Measurements from ENCODE around the gene PEAK1.

The PEAK1 gene

DNA sequence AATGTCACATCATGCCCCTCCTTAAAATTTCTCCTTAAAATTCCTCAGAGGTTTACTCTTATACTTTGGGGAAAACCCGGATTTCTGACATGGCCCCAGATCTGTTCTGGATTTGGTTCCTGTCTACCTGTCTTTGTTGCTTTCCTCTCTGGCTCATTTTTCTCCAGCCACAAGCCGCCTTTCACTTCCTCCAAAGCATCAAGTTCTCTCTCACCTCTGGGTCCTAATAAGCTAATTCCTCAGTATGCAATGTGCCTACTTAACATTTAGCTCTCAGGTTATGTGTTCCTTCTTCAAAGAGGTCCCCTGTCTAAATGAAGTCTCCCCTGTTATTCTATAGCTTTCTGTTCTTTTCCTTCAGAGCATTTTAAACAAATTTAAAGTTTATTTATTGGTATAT is 16.9 kb upstream of the PEAK1 start:
- Histone ChIP-seq H3K27ac (no peak overlapping the region), H3K4me2 (no peak overlapping the region), H3K36me3 (ENCODE audit: insufficient read depth) (no peaks in the 10 kb centered on the region), H2AFZ (ENCODE audit: low read depth) (no peak overlapping the region), H3K9ac (no peak overlapping the region), H3K27me3 (ENCODE audit: insufficient read depth, low read depth) (no peaks in the 10 kb centered on the region), H3K4me3 (IDR thresholded peaks at IDR 0.05; ENCODE audit: insufficient read depth, low read depth, low read length) (no peak overlapping the region), H3K4me1 (ENCODE audit: low read depth, poor library complexity, severe bottlenecking) (peaks cover 13% of the 10 kb centered on the region), H4K20me1 (ENCODE audit: insufficient read depth) (no peaks in the 10 kb centered on the region), H3K79me2 (ENCODE audit: insufficient read depth, low read depth) (no peaks in the 10 kb centered on the region)
- TF ChIP-seq, protein P1, sequence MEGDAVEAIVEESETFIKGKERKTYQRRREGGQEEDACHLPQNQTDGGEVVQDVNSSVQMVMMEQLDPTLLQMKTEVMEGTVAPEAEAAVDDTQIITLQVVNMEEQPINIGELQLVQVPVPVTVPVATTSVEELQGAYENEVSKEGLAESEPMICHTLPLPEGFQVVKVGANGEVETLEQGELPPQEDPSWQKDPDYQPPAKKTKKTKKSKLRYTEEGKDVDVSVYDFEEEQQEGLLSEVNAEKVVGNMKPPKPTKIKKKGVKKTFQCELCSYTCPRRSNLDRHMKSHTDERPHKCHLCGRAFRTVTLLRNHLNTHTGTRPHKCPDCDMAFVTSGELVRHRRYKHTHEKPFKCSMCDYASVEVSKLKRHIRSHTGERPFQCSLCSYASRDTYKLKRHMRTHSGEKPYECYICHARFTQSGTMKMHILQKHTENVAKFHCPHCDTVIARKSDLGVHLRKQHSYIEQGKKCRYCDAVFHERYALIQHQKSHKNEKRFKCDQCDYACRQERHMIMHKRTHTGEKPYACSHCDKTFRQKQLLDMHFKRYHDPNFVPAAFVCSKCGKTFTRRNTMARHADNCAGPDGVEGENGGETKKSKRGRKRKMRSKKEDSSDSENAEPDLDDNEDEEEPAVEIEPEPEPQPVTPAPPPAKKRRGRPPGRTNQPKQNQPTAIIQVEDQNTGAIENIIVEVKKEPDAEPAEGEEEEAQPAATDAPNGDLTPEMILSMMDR (conservative IDR thresholded peaks at IDR 0.05; ENCODE audit: low read depth, low read length): no peak

DNA sequence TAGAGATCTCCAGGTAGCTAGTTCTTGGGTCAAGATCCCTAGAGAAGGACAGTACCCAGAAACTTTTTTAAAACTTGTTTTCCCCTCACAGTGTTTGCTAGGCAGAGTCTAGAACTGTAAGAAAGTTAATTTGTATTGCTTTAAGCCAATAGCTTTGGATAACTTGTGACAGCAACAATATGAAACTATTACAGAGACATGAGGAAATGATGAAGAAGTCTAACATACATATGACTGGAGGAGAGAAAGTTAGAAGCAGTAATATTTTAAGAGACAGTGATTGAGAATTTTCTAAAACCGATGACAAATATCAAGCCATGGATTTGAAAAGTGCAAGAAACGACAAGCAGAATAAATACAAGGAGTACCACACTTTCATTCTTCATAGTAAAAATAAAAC is 10.7 kb upstream of the PEAK1 start:
- no peak overlapping the region for H3K4me3 ChIP-seq (IDR thresholded peaks at IDR 0.05; ENCODE audit: insufficient read depth, low read depth, low read length)
- H3K79me2 ChIP-seq (ENCODE audit: insufficient read depth, low read depth): no peaks in the 10 kb centered on the region; the same call in 1 of the 2 replicates
- no peak overlapping the region for H3K27ac ChIP-seq
- H3K36me3 ChIP-seq (ENCODE audit: insufficient read depth): no peaks in the 10 kb centered on the region
- TF ChIP-seq, protein P1 (conservative IDR thresholded peaks at IDR 0.05; ENCODE audit: low read depth, low read length): no peak
- H2AFZ ChIP-seq (ENCODE audit: low read depth): no peak overlapping the region
- no peak overlapping the region for H3K4me2 ChIP-seq
- no peaks in the 10 kb centered on the region for H4K20me1 ChIP-seq (ENCODE audit: insufficient read depth)
- H3K27me3 ChIP-seq (ENCODE audit: insufficient read depth, low read depth): no peaks in the 10 kb centered on the region
- no peak overlapping the region for H3K9ac ChIP-seq
- H3K4me1 ChIP-seq (ENCODE audit: low read depth, poor library complexity, severe bottlenecking): peaks cover 4% of the 10 kb centered on the region

GRCh38 chr15:77430213-77430612 is 10.3 kb upstream of the PEAK1 start:
- no peak overlapping the region for H3K27ac ChIP-seq
- H3K4me3 ChIP-seq (IDR thresholded peaks at IDR 0.05; ENCODE audit: insufficient read depth, low read depth, low read length): no peak overlapping the region
- TF ChIP-seq, protein P1 (conservative IDR thresholded peaks at IDR 0.05; ENCODE audit: low read depth, low read length): no peak
- H3K27me3 ChIP-seq (ENCODE audit: insufficient read depth, low read depth): no peaks in the 10 kb centered on the region
- no peaks in the 10 kb centered on the region for H4K20me1 ChIP-seq (ENCODE audit: insufficient read depth)
- H3K4me1 ChIP-seq (ENCODE audit: low read depth, poor library complexity, severe bottlenecking): peaks cover 4% of the 10 kb centered on the region
- H3K9ac ChIP-seq: no peak overlapping the region
- H2AFZ ChIP-seq (ENCODE audit: low read depth): no peak overlapping the region
- no peak overlapping the region for H3K4me2 ChIP-seq
- H3K79me2 ChIP-seq (ENCODE audit: insufficient read depth, low read depth): peaks cover 1% of the 10 kb centered on the region; the same call in 1 of the 2 replicates
- no peaks in the 10 kb centered on the region for H3K36me3 ChIP-seq (ENCODE audit: insufficient read depth)

- no peaks in the 10 kb centered on the region for H3K36me3 ChIP-seq (ENCODE audit: insufficient read depth)
- H3K79me2 ChIP-seq (ENCODE audit: insufficient read depth, low read depth): peaks cover 24% of the 10 kb centered on the region; the same call in 1 of the 2 replicates
- H4K20me1 ChIP-seq (ENCODE audit: insufficient read depth): no peaks in the 10 kb centered on the region
- no peak overlapping the region for H3K9ac ChIP-seq
- peaks cover 7% of the 10 kb centered on the region for H3K4me1 ChIP-seq (ENCODE audit: low read depth, poor library complexity, severe bottlenecking)
- H3K4me2 ChIP-seq: no peak overlapping the region
- TF ChIP-seq, protein P1 (conservative IDR thresholded peaks at IDR 0.05; ENCODE audit: low read depth, low read length): no peak
- H3K27ac ChIP-seq: no peak overlapping the region
- no peaks in the 10 kb centered on the region for H3K27me3 ChIP-seq (ENCODE audit: insufficient read depth, low read depth)
- no peak overlapping the region for H3K4me3 ChIP-seq (IDR thresholded peaks at IDR 0.05; ENCODE audit: insufficient read depth, low read depth, low read length)
- H2AFZ ChIP-seq (ENCODE audit: low read depth): no peak overlapping the region
These were observed 7.0 kb upstream of the PEAK1 start for GRCh38 chr15:77426871-77427270.

Data from KMS-11 (cell line).